GM23338 (cell line): ENCODE data around the gene CDC42BPB. TPM values are rescaled to one million over a fixed set of nuclear protein-coding genes. Genes with fewer than 3 reads are reported as not detected.

Source experiments
- ATAC-seq: fragments of 200-7000 bp; cut with Tn5 transposase; 3 replicates; pipeline ENCODE4 v1.9.1; 2020
- DNase-seq: peaks from one replicate; pipeline ENCODE4 v3.0.0-alpha.2; 2015; ENCODE audit warnings: low spot score
- H2AFZ ChIP-seq: fragments of 200-600 bp; sonication (generic); 2 replicates; pipeline ENCODE4 v1.8.0; 2016; ENCODE audit warnings: antibody characterized with exemption, mild to moderate bottlenecking, moderate library complexity
- H3F3A ChIP-seq: fragments of 200-600 bp; sonication (generic); replicated peaks from 2 replicates; pipeline ENCODE4 v1.8.0; 2017; ENCODE audit warnings: antibody characterized with exemption, mixed run types, low read depth
- H3K27ac ChIP-seq: fragments of 200-600 bp; sonication (generic); 2 replicates; pipeline ENCODE4 v1.6.1; 2016; ENCODE audit warnings: low read depth
- H3K27me3 ChIP-seq: fragments of 200-600 bp; sonication (generic); 2 replicates; pipeline ENCODE4 v1.8.0; 2016; ENCODE audit warnings: mild to moderate bottlenecking, mixed run types, moderate library complexity; ENCODE audit not compliant: insufficient read depth
- H3K36me3 ChIP-seq: fragments of 200-600 bp; sonication (generic); 2 replicates; pipeline ENCODE4 v1.8.0; 2016; ENCODE audit warnings: mild to moderate bottlenecking; ENCODE audit not compliant: insufficient read depth
- H3K4me1 ChIP-seq: fragments of 200-600 bp; sonication (generic); 2 replicates; pipeline ENCODE4 v1.8.0; 2016; ENCODE audit warnings: mild to moderate bottlenecking, moderate library complexity; ENCODE audit not compliant: insufficient read depth
- H3K4me2 ChIP-seq: fragments of 200-600 bp; sonication (generic); 2 replicates; pipeline ENCODE4 v1.7.1; 2017; ENCODE audit warnings: mixed run types
- H3K4me3 ChIP-seq: fragments of 200-600 bp; sonication (generic); 2 replicates; pipeline ENCODE4 v1.6.1; 2016; ENCODE audit warnings: mixed run types
- H3K79me2 ChIP-seq: fragments of 200-600 bp; sonication (generic); replicated peaks from 2 replicates; pipeline ENCODE4 v1.8.0; 2017; ENCODE audit warnings: mild to moderate bottlenecking; ENCODE audit not compliant: insufficient read depth
- H3K9me2 ChIP-seq: fragments of 200-600 bp; sonication (generic); 2 replicates; pipeline ENCODE4 v1.8.0; 2017; ENCODE audit not compliant: insufficient read depth
- H4K20me1 ChIP-seq: fragments of 200-600 bp; sonication (generic); replicated peaks from 2 replicates; pipeline ENCODE4 v1.8.0; 2017; ENCODE audit warnings: mild to moderate bottlenecking; ENCODE audit not compliant: insufficient read depth
- H3K27ac Mint-ChIP-seq: 2 replicates; pipeline ENCODE4 v1.8.0; 2020; ENCODE audit warnings: inconsistent platforms, mild to moderate bottlenecking, moderate library complexity, mixed read lengths
- H3K27me3 Mint-ChIP-seq: 3 replicates; pipeline ENCODE4 v1.8.0; 2022; ENCODE audit warnings: low read depth, mild to moderate bottlenecking, moderate library complexity, mixed read lengths, inconsistent platforms; ENCODE audit not compliant: insufficient read depth, poor library complexity
- H3K36me3 Mint-ChIP-seq: 3 replicates; pipeline ENCODE4 v1.8.0; 2021; ENCODE audit warnings: low read depth, mild to moderate bottlenecking, inconsistent platforms, moderate library complexity, mixed read lengths
- H3K4me1 Mint-ChIP-seq: 3 replicates; pipeline ENCODE4 v1.8.0; 2020; ENCODE audit warnings: mild to moderate bottlenecking, inconsistent platforms, mixed read lengths
- H3K4me3 Mint-ChIP-seq: 3 replicates; pipeline ENCODE4 v1.8.0; 2021; ENCODE audit warnings: moderate library complexity, mild to moderate bottlenecking, inconsistent platforms, mixed read lengths
- H3K9me3 Mint-ChIP-seq: 3 replicates; pipeline ENCODE4 v1.8.0; 2020; ENCODE audit warnings: moderate library complexity, mild to moderate bottlenecking, inconsistent platforms, mixed read lengths
- ETS1 ChIP-seq: IDR thresholded peaks from 2 replicates; pipeline ENCODE4 v1.6.1; 2016; ENCODE audit warnings: antibody characterized with exemption
- EZH2 ChIP-seq: fragments of 200-600 bp; sonication (generic); IDR thresholded peaks from one replicate; pipeline ENCODE4 v1.8.0; 2017; ENCODE audit warnings: antibody characterized with exemption, mild to moderate bottlenecking, low read depth; ENCODE audit not compliant: unreplicated experiment
- EZH2phosphoT487 ChIP-seq: fragments of 200-600 bp; sonication (generic); IDR thresholded peaks from one replicate; pipeline ENCODE4 v1.8.1; 2018; ENCODE audit warnings: antibody characterized with exemption; ENCODE audit not compliant: unreplicated experiment
- JUNB ChIP-seq: IDR thresholded peaks from one replicate; pipeline ENCODE4 v1.6.1; 2016; ENCODE audit warnings: antibody characterized with exemption; ENCODE audit not compliant: unreplicated experiment
- NANOG ChIP-seq: IDR thresholded peaks from 2 replicates; pipeline ENCODE4 v1.6.1; 2016; ENCODE audit warnings: antibody characterized with exemption, borderline replicate concordance
- ZNF114 ChIP-seq: fragments of 250-450 bp; sonication (Bioruptor Pico); IDR thresholded peaks from 2 replicates; pipeline ENCODE4 v1.5.0; 2020; ENCODE audit warnings: mild to moderate bottlenecking, moderate library complexity
- polyA plus RNA-seq: library from polyadenylated mRNA; unstranded; fragments of >200 nt; fragmentation: Nextera tagmentation; extraction: Ambion mirVana; gene quantifications from 2 replicates; pipeline ENCODE4 v1.2.1, GENCODE V29; 2016
- total RNA-seq: library from RNA; depleted of rRNA; stranded (reverse); fragments of >200 nt; shearing (Covaris generic); gene quantifications from 2 replicates; pipeline ENCODE4 v1.2.3, GENCODE V29; 2014; rRNA removed

Gene CDC42BPB
- total and polyA plus RNA-seq, 2 experiments from 2014 or later: 12.3 to 127 TPM

DNA sequence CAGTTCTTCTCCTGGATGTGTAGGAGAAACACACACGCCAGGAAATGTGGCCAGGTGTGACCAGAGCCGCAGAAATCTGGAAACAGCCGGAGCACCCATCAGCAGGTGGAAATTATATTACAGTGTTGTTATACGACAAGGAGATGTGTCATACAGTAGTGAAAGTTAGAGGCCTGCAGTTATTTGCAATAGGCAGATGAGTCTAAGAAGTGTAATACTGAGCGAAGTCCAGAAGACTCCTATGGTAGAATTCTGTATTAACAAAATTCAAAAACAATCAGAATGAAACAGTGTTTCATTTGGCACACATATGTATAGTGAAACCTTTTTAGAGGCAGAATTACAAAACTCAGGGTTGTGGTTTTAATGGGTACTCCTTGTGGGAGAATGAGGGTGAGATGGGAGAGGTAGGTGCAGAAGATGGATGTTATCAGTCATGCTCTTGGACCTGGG is 174.2 kb downstream of the CDC42BPB start:
- Histone ChIP-seq H3K4me2 (no peak overlapping the region), H3F3A (no peaks in the 10 kb centered on the region), H3K9me2 (no peaks in the 10 kb centered on the region), H3K79me2 (no peaks in the 10 kb centered on the region), H3K4me1 (no peaks in the 10 kb centered on the region), H3K4me3 (no peak overlapping the region), H3K27ac (no peak overlapping the region), H3K27me3 (no peaks in the 10 kb centered on the region), H3K36me3 (no peaks in the 10 kb centered on the region), H2AFZ (no peak overlapping the region), H4K20me1 (no peaks in the 10 kb centered on the region)
- no peak for DNase-seq
- no peak for ATAC-seq
- Mint-ChIP-seq H3K27me3 (peaks cover 2% of the 10 kb centered on the region), H3K4me3 (no peak overlapping the region), H3K4me1 (no peaks in the 10 kb centered on the region), H3K27ac (no peak overlapping the region), H3K36me3 (no peaks in the 10 kb centered on the region), H3K9me3 (no peaks in the 10 kb centered on the region)
- no peak for TF ChIP-seq NANOG
- TF ChIP-seq EZH2phosphoT487: no peak
- no peak for TF ChIP-seq ETS1
- TF ChIP-seq JUNB: no peak
- TF ChIP-seq EZH2: no peak
- TF ChIP-seq ZNF114 (CRISPR knock-in tag): no peak

Other genes with a start within 250 kb of the CDC42BPB start
- gene AMN, start 134.9 kb downstream of the CDC42BPB start, total RNA-seq: 0.16 and 0.69 TPM in 2 replicates
- 1.2 and 1.6 TPM in 2 replicates for gene AMN, start 134.9 kb downstream of the CDC42BPB start, polyA plus RNA-seq
- gene LBHD2, start 26.7 kb upstream of the CDC42BPB start, total RNA-seq: not detected in 2 replicates
- not detected in 2 replicates for gene LBHD2, start 26.7 kb upstream of the CDC42BPB start, polyA plus RNA-seq
- not detected in 2 replicates for gene EXOC3L4, start 37.2 kb upstream of the CDC42BPB start, total RNA-seq
- not detected in 2 replicates for gene EXOC3L4, start 37.2 kb upstream of the CDC42BPB start, polyA plus RNA-seq
- 9.8 and 14.1 TPM in 2 replicates for gene TNFAIP2, start 65.9 kb upstream of the CDC42BPB start, total RNA-seq
- gene TNFAIP2, start 65.9 kb upstream of the CDC42BPB start, polyA plus RNA-seq: 9.9 and 10.1 TPM in 2 replicates